HepG2 (cell line): ENCODE results near the gene MED9. TPM values are rescaled to one million over a fixed set of nuclear protein-coding genes. Genes with fewer than 3 reads are reported as not detected.

ENCODE experiments used
- ATAC-seq: fragments of 200-7000 bp; cut with Tn5 transposase; 3 replicates; pipeline ENCODE4 v1.9.1; 2020; ENCODE audit warnings: mild to moderate bottlenecking, moderate library complexity
- BruUV-seq: library from RNA; stranded (reverse); fragments of 400-500 nt; replicated peaks from 2 replicates; lab custom pipeline; 2021; lab: Mats Ljungman, UMichigan
- CTCF ChIA-PET: fragments of 300-600 bp; formaldehyde crosslinking; extraction: SDS; loops from one replicate; lab custom pipeline; 2021; ENCODE audit warnings: low total read pairs, inconsistent platforms, low intra/inter-chr PET ratio; lab: Yijun Ruan, JAX
- POLR2A ChIA-PET: fragments of 350-600 bp; sonication (Branson Sonifier 250); formaldehyde crosslinking; loops from one replicate; lab custom pipeline; 2020; ENCODE audit warnings: antibody characterized with exemption, inconsistent platforms; lab: Yijun Ruan, JAX
- DNase-seq: peaks from one replicate; pipeline ENCODE4 v3.0.0-alpha.2; 2015; ENCODE audit warnings: low spot score
- FAIRE-seq: peaks from 3 replicates; lab custom pipeline; 2011; peaks lifted over from hg19 to GRCh38; lab: Jason Lieb, UNC
- H2AFZ ChIP-seq: one replicate; pipeline ENCODE4 v1.6.1; 2011; ENCODE audit warnings: low read length, inconsistent platforms
- H3K27ac ChIP-seq: fragments of 300-600 bp; 3 replicates; pipeline ENCODE4 v1.8.0; 2011; ENCODE audit warnings: mixed run types, mild to moderate bottlenecking, mixed read lengths, low read length, inconsistent platforms; ENCODE audit not compliant: insufficient read depth; ENCODE audit errors: extremely low read length
- H3K27me3 ChIP-seq, 2 experiments: fragments of 200-600 bp in 1 of 2; 2 replicates in 1 of 2; 3 replicates in 1 of 2; pipeline versions ENCODE4 v1.6.0 to v1.8.0; 2011; ENCODE audit warnings: low read length in 2 of 2, mild to moderate bottlenecking in 2 of 2, moderate library complexity in 2 of 2, inconsistent platforms in 1 of 2; ENCODE audit not compliant: insufficient read depth in 2 of 2, control insufficient read depth in 1 of 2
- H3K36me3 ChIP-seq, 2 experiments: fragments of 200-600 bp in 1 of 2; replicated peaks in 1 of 2; 2 replicates in 1 of 2; 3 replicates in 1 of 2; pipeline versions ENCODE4 v1.5.1 to v1.8.0; 2011; ENCODE audit warnings: low read length in 2 of 2, inconsistent platforms in 1 of 2; ENCODE audit not compliant: insufficient read depth in 2 of 2, control insufficient read depth in 1 of 2
- H3K4me1 ChIP-seq: 2 replicates; pipeline ENCODE4 v1.5.1; 2012; ENCODE audit warnings: low read length, inconsistent platforms; ENCODE audit not compliant: insufficient read depth
- H3K4me2 ChIP-seq: 2 replicates; pipeline ENCODE4 v1.6.0; 2011; ENCODE audit warnings: low read depth, low read length, inconsistent platforms
- H3K4me3 ChIP-seq, 3 experiments: fragments of 200-600 bp in 1 of 3; sonication (generic), shearing (Covaris generic) in 1 of 3; replicated peaks in 1 of 3; 2 replicates each; pipeline ENCODE4 v1.5.1; 2011 to 2016; ENCODE audit warnings: low read length in 3 of 3, inconsistent platforms in 2 of 3, low read depth in 2 of 3, mild to moderate bottlenecking in 2 of 3, control low read depth in 1 of 3, mixed read lengths in 1 of 3; ENCODE audit not compliant: insufficient read depth in 1 of 3
- H3K79me2 ChIP-seq: one replicate; pipeline ENCODE4 v1.6.1; 2011; ENCODE audit warnings: low read length, inconsistent platforms; ENCODE audit not compliant: insufficient read depth
- H3K9ac ChIP-seq: 2 replicates; pipeline ENCODE4 v1.6.0; 2011; ENCODE audit warnings: mild to moderate bottlenecking, low read depth, low read length, inconsistent platforms; ENCODE audit not compliant: insufficient read depth
- H3K9me3 ChIP-seq: 2 replicates; pipeline ENCODE4 v1.5.1; 2012; ENCODE audit warnings: mild to moderate bottlenecking, low read length
- H4K20me1 ChIP-seq: 2 replicates; pipeline ENCODE4 v1.6.0; 2011; ENCODE audit warnings: inconsistent platforms, mild to moderate bottlenecking, low read length, moderate library complexity; ENCODE audit not compliant: insufficient read depth
- ATF7-NPFF ChIP-seq: sonication (generic); formaldehyde crosslinking; IDR thresholded peaks from 2 replicates; pipeline ENCODE4 v1.8.1; 2023; ENCODE audit warnings: mild to moderate bottlenecking, low read depth, missing genetic modification reagents, moderate library complexity
- GATA4 ChIP-seq: sonication (generic); IDR thresholded peaks from 2 replicates; pipeline ENCODE4 v1.6.1; 2016; ENCODE audit warnings: antibody characterized with exemption, low read depth, borderline replicate concordance
- HMG20A ChIP-seq: IDR thresholded peaks from 2 replicates; pipeline ENCODE4 v1.6.1; 2016; ENCODE audit warnings: borderline replicate concordance
- HOXA5 ChIP-seq: sonication (generic); formaldehyde crosslinking; IDR thresholded peaks from 2 replicates; pipeline ENCODE4 v1.4.0; 2020; ENCODE audit warnings: missing genetic modification reagents
- NCOA2 ChIP-seq: sonication (generic); formaldehyde crosslinking; IDR thresholded peaks from 2 replicates; pipeline ENCODE4 v1.8.0; 2022; ENCODE audit warnings: inconsistent platforms
- RBM22 ChIP-seq: fragments of 200-400 bp; formaldehyde crosslinking; optimal IDR thresholded peaks from 2 replicates; pipeline ENCODE3; 2017; ENCODE audit warnings: mild to moderate bottlenecking, low read length, moderate library complexity
- SUZ12 ChIP-seq: fragments of 150-350 bp; IDR thresholded peaks from 2 replicates; pipeline ENCODE4 v1.6.1; 2014; ENCODE audit warnings: low read depth, low read length
- TBL1XR1 ChIP-seq: fragments of 150-350 bp; IDR thresholded peaks from 2 replicates; pipeline ENCODE4 v1.6.1; 2014; ENCODE audit warnings: borderline replicate concordance, low read length; ENCODE audit not compliant: partially characterized antibody
- ZFAT ChIP-seq: sonication (generic); formaldehyde crosslinking; conservative IDR thresholded peaks from 2 replicates; pipeline ENCODE4 v1.8.1; 2023; ENCODE audit warnings: missing genetic modification reagents, inconsistent platforms
- ZMYM3 ChIP-seq: sonication (generic); formaldehyde crosslinking; IDR thresholded peaks from 2 replicates; pipeline ENCODE4 v1.5.1; 2020; ENCODE audit warnings: mild to moderate bottlenecking, missing genetic modification reagents
- ZNF101 ChIP-seq: sonication (generic); formaldehyde crosslinking; IDR thresholded peaks from 2 replicates; pipeline ENCODE4 v1.4.0; 2020; ENCODE audit warnings: mild to moderate bottlenecking, low read depth, missing genetic modification reagents, borderline replicate concordance
- ZNF292 ChIP-seq: sonication (generic); formaldehyde crosslinking; IDR thresholded peaks from 2 replicates; pipeline ENCODE4 v1.8.1; 2022; ENCODE audit warnings: mild to moderate bottlenecking, low read depth, missing genetic modification reagents, borderline replicate concordance
- ZNF431 ChIP-seq: sonication (generic); formaldehyde crosslinking; IDR thresholded peaks from 2 replicates; pipeline ENCODE4 v1.9.0; 2022; ENCODE audit warnings: missing genetic modification reagents, low read depth, mild to moderate bottlenecking, borderline replicate concordance
- ZNF607 ChIP-seq: sonication (generic); formaldehyde crosslinking; IDR thresholded peaks from 2 replicates; pipeline ENCODE4 v1.5.1; 2020; ENCODE audit warnings: missing genetic modification reagents, mild to moderate bottlenecking, borderline replicate concordance
- ZNF746 ChIP-seq: sonication (generic); formaldehyde crosslinking; IDR thresholded peaks from 2 replicates; pipeline ENCODE4 v1.8.0; 2022; ENCODE audit warnings: mild to moderate bottlenecking, missing genetic modification reagents
- WGBS: methylation state at CpG from one replicate; pipeline ENCODE4 v1.1.6; 2017; ENCODE audit warnings: low lambda C conversion rate; 5-methylcytosine and 5-hydroxymethylcytosine counted together
- in situ Hi-C: cut with HindIII; loops from 2 replicates; pipeline ENCODE4 v1.10.0; 2017; ENCODE audit warnings: low pct_unique_long_range_greater_than_20kb; ENCODE audit not compliant: extremely low pct_ligation_motif_present
- intact Hi-C: fragments of 100-400 bp; cut with micrococcal nuclease; formaldehyde crosslinking; loops from one replicate; pipeline ENCODE4 v1.10.0; 2022; ENCODE audit not compliant: unreplicated experiment
- polyA plus RNA-seq, 8 experiments: library from polyadenylated mRNA; depleted of rRNA in 3 of 8; stranded (reverse) in 7 of 8; unstranded in 1 of 8; fragments of >200 nt; fragmentation: Illumina TruSeq in 4 of 8; extraction: Trizol in 4 of 8; gene quantifications; 2 replicates each; pipeline versions ENCODE4 v1.2.1 to v1.2.3, GENCODE V29; 2011 to 2016; ENCODE audit warnings: low read depth in 4 of 8, missing spikeins in 1 of 8, mixed read lengths in 1 of 8; ENCODE audit not compliant: insufficient read depth in 1 of 8
- total RNA-seq, 5 experiments: library from RNA; depleted of rRNA; stranded (reverse); fragments of >200 nt; fragmentation: Illumina TruSeq; extraction: Trizol; gene quantifications; 2 replicates each; pipeline ENCODE4 v1.2.3, GENCODE V29; 2016; ENCODE audit warnings: low read depth in 1 of 5
- TF ChIP-seq, protein P1 (sequence below): sonication (generic); formaldehyde crosslinking; IDR thresholded peaks from 2 replicates; pipeline ENCODE4 v1.8.0; 2022; ENCODE audit warnings: mild to moderate bottlenecking, missing genetic modification reagents, borderline replicate concordance
- TF ChIP-seq, protein P2 (sequence below): sonication (generic); formaldehyde crosslinking; IDR thresholded peaks from 2 replicates; pipeline ENCODE4 v1.8.1; 2023; ENCODE audit warnings: mild to moderate bottlenecking, missing genetic modification reagents, borderline replicate concordance

The MED9 gene
- total and polyA plus RNA-seq, 2 of the 13 experiments (the other 11 are each of a cell fraction or from before 2014, with no cell fraction given), result 11.9 to 15.1 TPM

DNA sequence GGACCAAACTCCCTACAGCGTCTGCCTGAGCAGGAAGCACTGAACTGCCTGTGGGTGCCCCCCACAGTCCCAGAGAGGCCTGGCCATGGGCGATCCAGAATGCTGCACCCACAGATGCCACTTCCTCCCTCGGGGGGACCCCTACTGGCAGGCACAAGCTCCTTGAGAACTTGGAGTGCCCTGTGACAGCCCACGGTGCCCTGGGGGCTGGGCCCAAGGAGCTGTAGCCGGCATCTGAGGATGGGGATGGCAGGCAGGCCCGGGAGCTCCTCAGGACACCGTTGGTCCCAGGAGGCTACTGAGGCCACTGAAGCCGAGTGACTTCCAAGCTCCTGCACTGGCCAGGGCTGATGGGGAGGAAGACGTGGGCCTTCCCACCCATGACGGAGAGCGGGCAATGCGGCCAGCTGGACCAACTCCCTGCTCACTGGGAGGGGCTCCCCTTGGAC, 34.5 kb downstream of the MED9 start:
- CTCF ChIA-PET, result no interaction called here
- H3K4me1 ChIP-seq, result no peaks in the 10 kb centered on the region
- FAIRE-seq (no peak), DNase-seq (no peak), ATAC-seq (no peak)
- in situ Hi-C loops (no loop called here), intact Hi-C loops (no loop called here)
- no peaks in the 10 kb centered on the region for H3K36me3 ChIP-seq
- no peaks in the 10 kb centered on the region for H3K9me3 ChIP-seq
- WGBS, result 83% methylated on average over 8 of the region's 12 CpGs
- H3K79me2 ChIP-seq, result no peaks in the 10 kb centered on the region
- H2AFZ ChIP-seq, result no peak overlapping the region
- no TSS peak for BruUV-seq
- no peak overlapping the region for H3K4me3 ChIP-seq
- no peak for TF ChIP-seq TBL1XR1
- no peak for TF ChIP-seq ZNF746 (CRISPR knock-in tag)
- TF ChIP-seq NCOA2, result no peak
- no peak for TF ChIP-seq ZFAT (CRISPR knock-in tag)
- TF ChIP-seq HOXA5 (CRISPR knock-in tag), result no peak
- no peak for TF ChIP-seq SUZ12
- TF ChIP-seq RBM22, result no peak
- TF ChIP-seq ZNF101, result no peak
- TF ChIP-seq, protein P1, sequence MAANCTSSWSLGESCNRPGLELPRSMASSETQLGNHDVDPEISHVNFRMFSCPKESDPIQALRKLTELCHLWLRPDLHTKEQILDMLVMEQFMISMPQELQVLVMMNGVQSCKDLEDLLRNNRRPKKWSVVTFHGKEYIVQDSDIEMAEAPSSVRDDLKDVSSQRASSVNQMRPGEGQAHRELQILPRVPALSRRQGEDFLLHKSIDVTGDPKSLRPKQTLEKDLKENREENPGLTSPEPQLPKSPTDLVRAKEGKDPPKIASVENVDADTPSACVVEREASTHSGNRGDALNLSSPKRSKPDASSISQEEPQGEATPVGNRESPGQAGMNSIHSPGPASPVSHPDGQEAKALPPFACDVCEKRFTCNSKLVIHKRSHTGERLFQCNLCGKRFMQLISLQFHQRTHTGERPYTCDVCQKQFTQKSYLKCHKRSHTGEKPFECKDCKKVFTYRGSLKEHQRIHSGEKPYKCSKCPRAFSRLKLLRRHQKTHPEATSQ, result no peak
- no peak for TF ChIP-seq GATA4
- TF ChIP-seq ZMYM3 (CRISPR knock-in tag), result no peak
- TF ChIP-seq ZNF431 (CRISPR knock-in tag), result no peak
- TF ChIP-seq, protein P2, sequence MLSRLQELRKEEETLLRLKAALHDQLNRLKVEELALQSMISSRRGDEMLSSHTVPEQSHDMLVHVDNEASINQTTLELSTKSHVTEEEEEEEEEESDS (CRISPR knock-in tag), result no peak
- no peak for TF ChIP-seq HMG20A (CRISPR knock-in tag)
- no peak for TF ChIP-seq ZNF292 (CRISPR knock-in tag)
- no peak for TF ChIP-seq ZNF607 (CRISPR knock-in tag)
- TF ChIP-seq ATF7-NPFF (CRISPR knock-in tag), result no peak
- no peak overlapping the region for H3K4me2 ChIP-seq
- H3K27me3 ChIP-seq, result no peaks in the 10 kb centered on the region
- no peak overlapping the region for H3K9ac ChIP-seq
- H3K27ac ChIP-seq, result no peak overlapping the region
- H4K20me1 ChIP-seq, result no peaks in the 10 kb centered on the region
- POLR2A ChIA-PET, result interaction anchor here (1.3 kb wide), 1 partner anchor 66 kb away, joined by 4 read pairs; no protein-coding TSS in a partner anchor
